Amniotic epithelial cell (primary cell): ENCODE results near the gene NELL2.

Source experiments
- DNase-seq: peaks from one replicate; pipeline ENCODE4 v3.0.0-alpha.2; 2010; ENCODE audit warnings: low read depth

Gene NELL2

DNA sequence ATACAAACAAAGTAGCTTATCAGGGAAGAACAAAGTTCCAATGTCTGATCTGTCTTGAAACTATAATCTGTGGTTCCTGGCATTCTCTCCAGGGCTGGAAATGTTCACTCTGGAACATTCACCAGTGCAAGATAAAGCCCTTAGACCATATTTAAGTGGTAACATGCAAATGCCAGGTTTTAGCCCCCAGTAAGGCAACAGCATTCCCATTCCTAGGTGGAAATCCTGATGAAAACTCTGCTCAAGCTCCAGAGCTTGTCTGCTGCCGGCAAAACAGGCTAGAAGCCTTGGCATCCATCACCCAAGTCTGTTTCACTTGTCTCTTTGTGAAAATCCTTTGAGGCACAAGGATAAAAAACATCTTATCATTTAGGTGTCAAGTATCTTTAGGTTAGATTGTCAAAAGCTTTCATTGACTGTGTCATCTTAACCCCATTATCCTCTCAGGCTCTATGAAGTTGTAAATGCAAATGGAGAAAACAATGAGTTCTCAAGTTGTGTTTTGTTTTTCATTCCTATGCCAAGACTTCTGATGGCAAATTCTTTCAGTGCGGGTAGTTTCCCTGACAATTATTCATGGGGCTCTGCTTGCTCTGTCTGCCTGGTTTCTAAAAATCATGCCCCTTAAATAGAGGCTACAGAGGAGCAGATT, 344.7 kb downstream of the NELL2 start:
- no peak for DNase-seq

- no peak for DNase-seq
These were observed 349.4 kb downstream of the NELL2 start for GRCh38 chr12:44526655-44527182.

DNA sequence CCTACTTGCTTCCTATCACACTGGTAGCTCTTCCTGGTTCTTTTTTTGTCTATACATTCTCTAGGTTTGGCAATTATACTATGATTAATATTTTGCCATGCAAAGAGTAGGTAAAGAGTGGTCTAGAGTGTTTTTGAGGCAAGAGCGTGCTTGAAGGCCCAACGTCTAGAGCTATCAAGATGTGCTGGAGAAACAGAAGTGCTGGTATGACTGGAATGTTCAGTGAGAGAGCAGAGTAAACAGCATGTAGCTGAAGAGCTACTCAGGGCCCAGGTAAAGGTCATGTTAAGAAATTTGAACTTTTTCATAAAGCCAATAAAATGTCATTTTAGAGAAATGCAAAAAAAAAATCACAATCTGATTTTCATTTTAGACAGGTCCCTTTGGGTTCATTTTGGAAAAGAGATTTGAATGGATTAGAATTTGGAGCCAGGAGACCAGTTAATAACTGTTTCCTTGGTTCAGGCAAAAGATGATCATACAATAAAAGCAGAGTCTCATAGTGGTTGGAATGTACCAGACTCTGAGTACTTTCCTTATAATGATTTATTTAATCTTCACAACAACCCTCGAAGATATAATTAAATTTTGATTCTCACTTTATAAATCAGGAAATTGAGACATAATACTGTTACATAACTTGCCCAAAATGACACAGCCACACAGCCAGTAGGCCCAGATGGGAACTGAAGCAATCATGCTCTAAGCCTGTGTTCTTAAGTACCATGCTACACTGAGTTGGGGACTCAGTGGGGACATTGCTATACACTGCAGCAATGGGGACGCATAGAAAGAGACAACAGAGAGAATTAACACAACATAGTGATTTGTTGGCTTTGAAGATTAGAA, 350.1 kb downstream of the NELL2 start:
- DNase-seq: no peak

DNA sequence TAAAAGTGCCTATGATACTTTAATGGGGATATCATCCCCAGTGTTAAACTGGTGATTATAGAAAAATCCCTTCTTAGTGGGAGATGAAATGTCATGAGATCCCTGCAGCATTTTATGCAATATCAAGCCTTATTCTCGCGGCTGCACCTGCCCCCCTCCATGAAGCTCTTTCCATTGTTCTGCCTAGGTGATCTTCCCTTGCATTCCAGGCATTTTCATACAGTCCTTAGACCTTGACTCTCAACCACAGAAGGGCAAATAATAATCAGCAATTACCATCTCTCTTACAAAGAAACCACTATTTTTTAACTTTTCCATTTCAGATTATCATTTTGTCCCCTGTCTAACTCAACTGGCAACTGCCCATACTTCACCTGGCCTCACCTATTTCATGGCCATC, 352.3 kb downstream of the NELL2 start:
- no peak for DNase-seq

DNA sequence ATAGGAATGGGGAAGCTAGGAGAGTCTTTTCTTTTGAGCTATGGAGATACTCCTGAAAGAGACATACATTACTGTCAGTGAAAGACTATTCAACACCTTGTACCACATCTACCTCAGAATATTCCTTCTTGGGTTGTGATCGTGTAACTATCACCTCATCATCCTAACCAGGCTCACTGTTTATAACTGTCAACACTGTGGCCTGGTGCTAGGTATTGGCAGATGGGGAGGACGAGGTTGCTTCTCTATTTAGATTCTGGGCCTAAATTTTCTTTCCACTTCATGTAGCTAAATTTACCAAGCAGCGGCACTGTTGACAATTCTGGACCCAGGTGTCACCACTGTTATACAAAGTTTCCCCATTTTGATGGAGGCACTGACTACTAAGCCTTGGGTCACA, 354.4 kb downstream of the NELL2 start:
- DNase-seq: no peak

DNA sequence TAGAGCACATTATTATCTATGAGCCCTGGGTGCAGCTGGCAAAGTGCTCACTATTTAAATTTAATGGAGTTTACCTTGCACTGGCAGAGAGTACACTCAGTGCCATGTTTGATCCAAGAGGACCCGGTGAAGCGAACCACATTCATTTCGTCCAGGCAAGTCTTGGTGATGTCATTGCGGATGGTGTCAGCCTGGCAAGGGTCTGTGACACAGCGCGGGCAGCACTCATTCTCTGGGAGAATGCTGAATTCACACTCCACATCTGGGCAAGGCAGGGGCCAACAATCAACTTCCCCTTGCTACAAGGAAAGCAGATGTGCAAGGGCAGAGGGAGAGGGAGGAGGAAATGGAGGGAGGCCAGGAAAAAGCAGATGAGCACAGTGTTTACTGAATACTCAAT, 356.2 kb downstream of the NELL2 start:
- DNase-seq: no peak

DNA sequence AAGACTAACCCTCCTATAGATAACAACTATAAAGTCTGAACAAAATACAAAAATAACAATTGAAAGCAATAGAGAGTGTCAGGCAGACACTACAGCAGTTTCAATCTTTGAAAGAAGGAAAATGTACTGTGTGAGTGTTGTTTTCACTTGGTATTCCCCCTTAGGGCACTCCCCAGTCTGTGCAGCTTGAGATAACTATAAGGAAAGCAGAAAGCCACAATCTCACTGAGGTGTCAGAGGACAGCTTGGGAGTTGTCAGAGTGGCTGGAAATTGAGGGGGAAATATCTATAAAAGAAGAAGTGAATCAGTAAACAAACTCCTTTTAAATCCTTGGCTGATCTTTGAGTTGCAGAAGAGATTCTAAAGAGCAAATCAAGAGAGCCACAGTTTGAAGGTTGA, 364.8 kb downstream of the NELL2 start:
- DNase-seq: no peak

DNA sequence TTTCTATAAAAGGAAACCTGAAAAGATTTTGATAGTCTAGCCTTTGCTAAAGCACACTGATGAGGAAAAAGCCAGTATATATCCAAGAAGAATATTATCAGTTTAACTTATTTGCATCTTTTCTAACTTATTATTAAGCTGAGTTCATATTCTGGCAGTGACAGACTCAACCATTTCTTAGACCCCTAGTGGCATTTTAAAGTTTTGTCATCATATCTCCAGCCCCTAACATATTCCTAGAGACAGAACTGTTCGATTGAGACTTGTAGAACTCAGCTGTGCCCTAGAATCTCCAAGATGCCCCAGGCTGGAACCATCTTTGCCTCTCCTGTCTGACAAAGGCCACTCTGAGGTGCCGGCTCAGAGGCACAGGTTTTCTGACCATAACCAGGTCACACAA, 365.6 kb downstream of the NELL2 start:
- no peak for DNase-seq

GRCh38 chr12:44510076-44510475, 366.0 kb downstream of the NELL2 start:
- no peak for DNase-seq

DNA sequence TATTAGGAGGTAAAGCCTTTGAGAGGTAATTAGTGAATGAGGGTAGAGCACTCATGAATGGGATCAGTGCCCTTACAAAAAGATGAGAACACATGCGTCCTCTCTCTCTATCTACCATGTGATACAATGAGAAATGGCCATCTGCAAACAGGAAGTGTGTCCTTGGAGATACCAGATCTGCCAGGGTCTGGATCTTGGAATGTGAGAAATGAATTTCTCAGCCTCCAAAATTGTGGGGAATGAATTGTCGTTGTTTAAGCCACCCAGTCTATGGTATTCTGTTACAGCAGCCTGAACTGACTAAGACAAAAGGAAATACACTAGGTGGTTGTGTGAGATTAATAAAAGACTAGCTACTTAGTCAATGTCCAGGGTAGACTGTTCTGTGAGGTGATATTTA, 366.6 kb downstream of the NELL2 start:
- no peak for DNase-seq

DNA sequence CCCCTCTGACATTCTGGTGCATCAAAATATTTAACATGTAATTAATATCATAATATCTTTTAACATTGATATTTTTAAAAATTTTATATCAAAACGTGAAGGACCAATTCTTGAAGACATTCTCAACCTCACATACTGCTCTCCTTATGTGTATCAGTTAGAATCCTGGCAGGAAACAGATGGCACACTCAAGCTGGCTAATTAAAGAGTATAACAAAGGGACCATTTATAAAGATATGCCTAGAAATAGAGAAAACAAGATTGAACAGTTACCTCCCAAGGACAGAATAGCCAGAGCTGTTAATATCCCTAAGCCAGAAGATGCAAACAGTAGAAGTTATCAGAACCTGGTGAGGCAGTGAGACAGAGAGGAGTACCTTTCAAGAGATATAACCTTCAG, 368.7 kb downstream of the NELL2 start:
- no peak for DNase-seq

GRCh38 chr12:44504799-44505198, 371.3 kb downstream of the NELL2 start:
- DNase-seq: no peak

DNA sequence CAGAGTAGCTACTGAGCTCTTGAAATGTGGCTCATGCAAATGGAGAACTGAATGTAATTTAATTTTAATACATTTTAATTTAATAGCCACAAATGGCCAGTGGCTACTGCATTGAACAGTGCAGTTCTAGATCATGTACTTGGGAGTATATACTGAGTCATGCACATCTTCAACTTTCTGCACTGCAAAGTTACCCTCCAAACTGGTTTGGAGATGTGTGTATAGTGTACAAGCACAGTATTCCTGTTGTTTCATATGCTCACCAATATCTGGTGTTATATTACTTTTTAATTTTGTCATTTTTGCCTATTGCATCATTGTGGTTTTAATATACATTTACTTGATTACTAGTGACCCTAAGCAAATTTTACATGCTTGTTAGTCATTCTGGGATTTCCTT, 372.8 kb downstream of the NELL2 start:
- DNase-seq: no peak

- no peak for DNase-seq
These were observed 373.4 kb downstream of the NELL2 start for GRCh38 chr12:44502681-44503080.

DNA sequence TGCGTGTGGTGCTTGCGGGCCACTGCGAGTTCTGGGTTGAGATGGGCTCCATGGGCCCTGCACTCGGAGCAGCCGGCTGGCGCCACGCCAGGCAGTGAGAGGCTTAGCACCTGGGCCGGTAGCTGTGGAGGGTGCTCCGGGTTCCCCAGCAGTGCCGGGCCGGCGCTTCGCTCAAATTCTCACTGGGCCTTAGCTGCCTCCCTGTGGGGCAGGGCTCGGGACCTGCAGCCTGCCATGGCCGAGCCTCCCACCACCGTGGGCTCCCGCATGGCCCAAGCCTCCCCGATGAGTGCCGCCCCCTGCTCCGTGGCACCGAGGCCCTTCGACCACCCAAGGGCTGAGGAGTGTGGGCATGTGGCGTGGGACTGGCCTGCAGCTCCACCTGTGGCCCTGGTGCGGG, 375.7 kb downstream of the NELL2 start:
- DNase-seq: no peak

DNA sequence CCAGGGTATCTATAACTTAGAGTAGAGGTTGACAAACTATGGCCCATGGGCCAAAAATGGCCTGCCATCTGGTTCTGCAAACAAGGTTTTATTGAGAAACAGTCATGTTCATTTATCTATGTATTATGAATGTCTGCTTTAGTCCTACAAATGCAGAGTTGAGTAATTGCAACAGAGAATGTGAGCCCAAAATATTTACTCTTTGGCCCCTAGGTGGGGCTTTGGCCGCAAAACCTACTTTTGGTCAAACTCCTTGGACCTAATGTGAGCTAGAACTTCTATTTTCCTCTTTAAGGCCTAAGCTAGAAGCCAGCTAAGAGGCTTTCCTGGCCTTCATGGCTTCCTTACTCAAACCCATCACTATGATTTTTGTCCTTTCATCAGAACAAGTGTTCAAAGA, 379.1 kb downstream of the NELL2 start:
- DNase-seq: no peak

DNA sequence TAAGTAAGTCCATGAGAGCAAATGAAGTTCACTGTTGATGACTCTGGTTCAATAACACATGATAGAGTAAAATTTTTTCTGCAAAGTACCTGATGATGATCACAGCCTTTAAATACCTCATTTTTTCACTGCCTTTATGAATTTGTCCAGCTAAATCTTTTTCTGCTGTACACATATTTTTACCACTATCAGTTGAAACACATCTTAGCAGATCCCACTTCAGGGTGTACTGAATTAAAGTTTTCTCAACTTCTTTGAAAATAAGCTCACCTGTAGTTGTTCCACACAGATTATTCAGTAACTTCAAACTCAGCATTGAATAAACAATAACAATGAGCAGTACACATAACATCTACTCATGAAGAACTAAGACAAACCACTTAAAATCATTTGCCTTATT, 385.9 kb downstream of the NELL2 start:
- DNase-seq: no peak

- DNase-seq: no peak
These were observed 387.9 kb downstream of the NELL2 start for GRCh38 chr12:44488180-44488579.

- no peak for DNase-seq
These were observed 391.3 kb downstream of the NELL2 start for GRCh38 chr12:44484862-44485261.

DNA sequence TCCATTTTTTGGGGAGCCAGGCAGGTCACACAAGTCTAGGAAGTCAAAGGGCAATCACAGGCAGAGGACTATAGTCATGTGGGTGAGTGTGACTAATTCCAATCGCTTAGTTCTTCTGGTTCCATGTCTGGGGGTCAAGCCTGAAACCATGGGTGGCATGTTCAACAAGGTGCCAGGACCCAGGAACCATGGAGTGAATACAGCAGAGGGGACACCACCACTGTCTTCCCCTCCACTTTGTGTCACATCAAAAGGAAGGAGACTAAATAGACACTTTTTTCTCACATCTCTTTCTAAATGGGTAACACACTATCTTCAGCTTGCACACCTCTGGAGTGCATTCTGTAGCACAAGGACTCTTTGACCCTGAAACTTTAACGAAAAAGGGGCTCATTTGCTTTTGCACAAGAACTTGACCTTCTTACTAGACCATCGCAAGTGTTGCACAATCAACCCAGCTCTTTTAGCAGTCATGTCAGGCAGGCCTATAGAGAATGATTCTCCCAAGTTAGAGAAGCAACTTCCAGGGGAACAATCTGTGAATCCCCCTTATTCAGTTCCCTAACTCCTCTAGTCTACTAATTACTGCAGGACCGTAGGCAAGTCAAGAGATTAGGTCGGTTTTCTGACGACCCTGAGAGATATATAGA, 398.7 kb downstream of the NELL2 start:
- DNase-seq: no peak

GRCh38 chr12:44476683-44477082, 399.4 kb downstream of the NELL2 start:
- DNase-seq: no peak

DNA sequence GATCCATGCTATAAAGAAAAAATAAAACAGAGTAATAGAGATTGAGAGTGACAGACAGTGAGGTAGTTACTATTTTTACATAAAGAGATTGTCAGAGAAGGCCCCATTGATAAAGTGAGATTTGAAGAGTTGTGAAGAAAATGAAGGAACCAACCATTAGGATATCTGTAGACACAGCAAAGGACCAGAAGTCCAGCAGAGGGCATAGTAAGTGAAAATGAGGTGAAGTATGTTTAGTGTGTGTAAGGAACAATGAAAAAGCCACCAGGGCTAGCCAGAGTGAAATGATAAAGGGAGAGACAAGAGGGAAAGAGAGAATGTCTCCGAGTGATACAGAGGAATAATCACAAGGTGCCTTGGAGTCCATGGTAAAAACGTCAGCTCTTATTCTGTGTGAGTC, 411.0 kb downstream of the NELL2 start:
- no peak for DNase-seq

- no peak for DNase-seq
These were observed 411.9 kb downstream of the NELL2 start for GRCh38 chr12:44464180-44464579.
